DND-41 (cell line): ENCODE results near the gene SETBP1.

Experiments used
- ATAC-seq: fragments of 200-7000 bp; cut with Tn5 transposase; 3 replicates; pipeline ENCODE4 v1.9.1; 2021; ENCODE audit warnings: low read depth; ENCODE audit not compliant: insufficient read depth
- DNase-seq: peaks from one replicate; pipeline ENCODE4 v3.0.0-alpha.2; 2020
- H2AFZ ChIP-seq: 2 replicates; pipeline ENCODE4 v1.6.0; 2012; ENCODE audit warnings: low read depth, low read length
- H3K27ac ChIP-seq: 2 replicates; pipeline ENCODE4 v1.5.1; 2012; ENCODE audit warnings: low read length, inconsistent platforms
- H3K27me3 ChIP-seq: fragments of 200-600 bp; sonication (generic); 2 replicates; pipeline ENCODE4 v1.6.0; 2012; ENCODE audit warnings: low read length, mild to moderate bottlenecking, inconsistent platforms; ENCODE audit not compliant: insufficient read depth, poor library complexity
- H3K36me3 ChIP-seq: 2 replicates; pipeline ENCODE4 v1.5.1; 2012; ENCODE audit warnings: low read length, inconsistent platforms; ENCODE audit not compliant: insufficient read depth
- H3K4me1 ChIP-seq: 2 replicates; pipeline ENCODE4 v1.5.1; 2012; ENCODE audit warnings: mild to moderate bottlenecking, low read length; ENCODE audit not compliant: insufficient read depth
- H3K4me2 ChIP-seq: 2 replicates; pipeline ENCODE4 v1.6.0; 2012; ENCODE audit warnings: mild to moderate bottlenecking, moderate library complexity, low read length, inconsistent platforms; ENCODE audit not compliant: insufficient read depth
- H3K4me3 ChIP-seq, 2 experiments: fragments of 200-600 bp in 1 of 2; shearing (Covaris generic) in 1 of 2; 2 replicates each; pipeline ENCODE4 v1.5.1; 2012 to 2016; ENCODE audit warnings: inconsistent platforms in 2 of 2, low read length in 2 of 2, mild to moderate bottlenecking in 2 of 2, low read depth in 1 of 2, moderate library complexity in 1 of 2
- H3K79me2 ChIP-seq: 2 replicates; pipeline ENCODE4 v1.6.0; 2012; ENCODE audit warnings: low read length, inconsistent platforms; ENCODE audit not compliant: insufficient read depth
- H3K9ac ChIP-seq: 2 replicates; pipeline ENCODE4 v1.6.0; 2012; ENCODE audit warnings: low read depth, mild to moderate bottlenecking, inconsistent platforms, low read length, moderate library complexity
- H3K9me3 ChIP-seq: 2 replicates; pipeline ENCODE4 v1.5.1; 2012; ENCODE audit warnings: low read length, moderate library complexity, mild to moderate bottlenecking, inconsistent platforms; ENCODE audit not compliant: insufficient read depth, severe bottlenecking
- H4K20me1 ChIP-seq: 2 replicates; pipeline ENCODE4 v1.6.0; 2012; ENCODE audit warnings: low read length; ENCODE audit not compliant: insufficient read depth
- CTCF ChIP-seq: IDR thresholded peaks from 2 replicates; pipeline ENCODE4 v1.5.1; 2012; ENCODE audit warnings: borderline replicate concordance, low read length, moderate library complexity, mild to moderate bottlenecking; ENCODE audit not compliant: poor library complexity, severe bottlenecking; ENCODE audit errors: extremely low read depth
- EZH2 ChIP-seq: IDR thresholded peaks from 3 replicates; pipeline ENCODE4 v1.6.1; 2012; ENCODE audit warnings: borderline replicate concordance, low read depth, mild to moderate bottlenecking, moderate library complexity, low read length, inconsistent platforms; ENCODE audit not compliant: severe bottlenecking

Gene SETBP1

GRCh38 chr18:44979748-44980147 is 299.1 kb downstream of the SETBP1 start:
- Histone ChIP-seq H3K27me3 (no peaks in the 10 kb centered on the region), H3K79me2 (no peaks in the 10 kb centered on the region), H3K27ac (no peak overlapping the region), H2AFZ (no peak overlapping the region), H3K36me3 (no peaks in the 10 kb centered on the region), H3K9ac (no peak overlapping the region), H3K4me3 (no peak overlapping the region), H3K9me3 (no peaks in the 10 kb centered on the region), H3K4me1 (no peaks in the 10 kb centered on the region), H3K4me2 (no peak overlapping the region), H4K20me1 (no peaks in the 10 kb centered on the region)
- ATAC-seq (no peak), DNase-seq (no peak)
- TF ChIP-seq EZH2 (no peak), CTCF (no peak)

- Histone ChIP-seq H3K4me3 (no peak overlapping the region), H3K9me3 (no peaks in the 10 kb centered on the region), H3K79me2 (no peaks in the 10 kb centered on the region), H3K36me3 (no peaks in the 10 kb centered on the region), H4K20me1 (no peaks in the 10 kb centered on the region), H3K27ac (no peak overlapping the region), H3K27me3 (no peaks in the 10 kb centered on the region), H2AFZ (no peak overlapping the region), H3K9ac (no peak overlapping the region), H3K4me1 (no peaks in the 10 kb centered on the region), H3K4me2 (no peak overlapping the region)
- ATAC-seq, result no peak
- TF ChIP-seq EZH2 (no peak), CTCF (no peak)
- DNase-seq, result no peak
Measured at GRCh38 chr18:44981121-44981520, 300.4 kb downstream of the SETBP1 start.

GRCh38 chr18:44986933-44987332 is 306.2 kb downstream of the SETBP1 start:
- no peak for TF ChIP-seq EZH2
- no peak for TF ChIP-seq CTCF
- no peak for ATAC-seq

GRCh38 chr18:44987371-44987770 is 306.7 kb downstream of the SETBP1 start:
- no peaks in the 10 kb centered on the region for H4K20me1 ChIP-seq
- no peak overlapping the region for H3K4me3 ChIP-seq
- no peaks in the 10 kb centered on the region for H3K4me1 ChIP-seq
- no peaks in the 10 kb centered on the region for H3K36me3 ChIP-seq
- H3K9ac ChIP-seq, result no peak overlapping the region
- no peak overlapping the region for H3K4me2 ChIP-seq
- ATAC-seq, result no peak
- TF ChIP-seq CTCF (no peak), EZH2 (no peak)
- no peaks in the 10 kb centered on the region for H3K27me3 ChIP-seq
- H3K27ac ChIP-seq, result no peak overlapping the region
- no peaks in the 10 kb centered on the region for H3K79me2 ChIP-seq
- no peaks in the 10 kb centered on the region for H3K9me3 ChIP-seq
- DNase-seq, result no peak
- H2AFZ ChIP-seq, result no peak overlapping the region

More at GRCh38 chr18:44986933-44987332, 306.2 kb downstream of the SETBP1 start:
- Histone ChIP-seq H3K27ac (no peak overlapping the region), H3K79me2 (no peaks in the 10 kb centered on the region), H3K27me3 (no peaks in the 10 kb centered on the region), H3K4me1 (no peaks in the 10 kb centered on the region), H3K4me2 (no peak overlapping the region), H3K9me3 (no peaks in the 10 kb centered on the region), H3K4me3 (no peak overlapping the region), H3K9ac (no peak overlapping the region), H2AFZ (no peak overlapping the region), H4K20me1 (no peaks in the 10 kb centered on the region), H3K36me3 (no peaks in the 10 kb centered on the region)
- no peak for DNase-seq
